ENCODE results near the gene UBR7.
"Not testable (repeated sequence)": the region's sequence is repeated elsewhere in the genome, so short reads cannot be mapped to it uniquely, and the experiment has no call there.

UBR7 gene

DNA sequence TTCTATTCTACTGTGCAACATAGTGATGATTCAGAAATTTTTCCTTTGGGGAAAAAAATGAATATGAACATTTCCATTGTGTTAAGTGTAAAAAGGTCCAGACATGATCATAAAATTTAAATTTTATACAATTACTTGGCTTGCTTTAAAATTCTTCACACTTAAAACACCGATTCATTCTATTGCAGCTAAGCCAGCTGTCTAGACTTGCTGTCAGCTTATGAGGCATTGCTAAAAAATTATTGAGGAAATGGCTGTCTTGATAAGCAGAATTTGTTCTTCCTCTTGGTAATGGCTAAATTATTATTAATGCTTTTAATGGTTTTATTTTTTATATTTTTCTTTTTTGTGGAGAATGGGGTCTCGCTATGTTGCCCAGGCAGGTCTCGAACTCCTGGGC is 20.1 kb upstream of the UBR7 start:
- in situ Hi-C loops (cut with HindIII; ENCODE audit: low sequenced_read_pairs): no loop called here

- in situ Hi-C loops (cut with HindIII; ENCODE audit: low sequenced_read_pairs): no loop called here
These were observed 11.6 kb upstream of the UBR7 start for GRCh38 chr14:93195316-93195999.

DNA sequence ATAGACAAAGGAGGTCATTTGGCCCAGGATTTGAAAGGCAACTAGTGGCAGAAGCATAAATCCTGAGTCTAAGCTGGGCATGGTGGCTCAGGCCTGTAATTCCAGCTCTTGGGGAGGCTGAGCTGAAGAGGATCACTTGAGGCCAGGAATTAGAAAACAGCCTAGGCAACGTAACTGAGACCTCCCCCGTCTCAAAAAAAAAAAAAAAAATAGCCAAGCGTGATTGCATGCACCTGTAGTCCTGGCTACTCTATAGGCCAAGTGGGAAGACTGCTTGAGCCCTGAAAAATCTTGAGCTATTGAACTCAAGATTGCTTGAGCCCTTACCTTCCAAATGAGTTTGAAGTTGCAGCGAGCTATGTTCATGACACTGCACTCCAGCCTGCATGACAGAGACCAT is 8.0 kb upstream of the UBR7 start:
- in situ Hi-C loops (cut with HindIII; ENCODE audit: low sequenced_read_pairs): no loop called here

DNA sequence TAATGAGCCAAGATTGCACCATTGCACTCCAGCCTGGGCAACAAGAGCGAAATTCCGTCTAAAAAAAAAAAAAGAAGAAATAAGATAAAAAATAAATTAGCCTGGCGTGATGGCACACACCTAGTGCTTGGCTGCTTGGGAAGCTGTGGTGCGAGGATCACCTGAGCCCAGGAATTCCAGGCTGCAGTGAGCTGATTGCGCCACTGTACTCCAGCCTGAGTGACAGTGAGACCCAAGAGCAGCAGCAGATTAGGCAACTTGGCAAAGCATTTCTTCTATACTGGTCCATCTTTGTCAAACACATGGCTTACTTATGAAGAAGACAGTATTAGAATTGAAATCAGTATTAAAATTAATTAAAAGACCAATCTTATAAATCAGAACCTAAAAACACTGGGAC is 6.5 kb upstream of the UBR7 start:
- in situ Hi-C loops (cut with HindIII; ENCODE audit: low sequenced_read_pairs): no loop called here

- in situ Hi-C loops (cut with HindIII; ENCODE audit: low sequenced_read_pairs): no loop called here
These were observed 5.8 kb upstream of the UBR7 start for GRCh38 chr14:93201155-93201704.

DNA sequence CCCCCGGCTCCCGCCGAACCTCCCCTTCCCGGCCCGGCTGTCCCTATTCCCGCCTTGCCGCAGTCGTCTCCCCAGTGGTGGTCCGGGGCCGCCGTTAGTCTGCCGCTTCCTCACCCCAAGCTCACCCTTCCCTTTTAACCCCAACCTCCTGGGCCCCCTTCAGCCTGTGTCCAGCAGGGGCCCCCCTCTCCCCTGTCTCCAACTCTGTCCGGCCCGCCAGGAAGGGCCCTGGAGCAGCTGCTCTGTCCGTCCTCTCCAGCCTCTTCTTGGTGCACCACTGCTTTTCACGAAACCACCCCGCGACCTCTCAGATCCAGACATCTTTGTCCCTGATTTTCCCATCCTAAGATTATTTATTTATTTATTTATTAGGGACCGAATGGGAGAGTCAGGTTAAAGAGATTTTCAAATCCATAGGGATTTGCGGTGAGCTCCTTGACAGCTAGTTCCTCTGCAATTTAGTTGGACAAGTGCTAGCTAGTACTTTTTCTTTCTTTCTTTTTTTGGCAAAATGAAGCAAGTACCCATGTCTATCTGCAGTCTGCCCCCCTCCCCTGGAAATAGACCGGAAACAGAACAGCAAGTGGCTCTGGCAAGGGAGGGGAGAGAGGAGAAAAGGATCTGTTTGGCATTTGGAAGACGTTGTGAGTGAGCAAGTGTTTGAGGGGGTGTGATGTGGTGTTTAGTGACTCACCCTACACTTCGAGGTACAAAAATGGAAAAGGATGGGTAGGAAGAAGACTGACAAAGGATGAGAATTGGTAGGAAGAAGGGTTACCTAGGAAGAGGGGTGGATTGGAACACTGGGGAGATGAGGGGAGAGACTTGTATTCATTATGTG is 632 bp downstream of the UBR7 start:
- in situ Hi-C loops (cut with HindIII; ENCODE audit: low sequenced_read_pairs): no loop called here

GRCh38 chr14:93212432-93212831 is 5.4 kb downstream of the UBR7 start:
- in situ Hi-C loops (cut with HindIII; ENCODE audit: low sequenced_read_pairs): no loop called here

DNA sequence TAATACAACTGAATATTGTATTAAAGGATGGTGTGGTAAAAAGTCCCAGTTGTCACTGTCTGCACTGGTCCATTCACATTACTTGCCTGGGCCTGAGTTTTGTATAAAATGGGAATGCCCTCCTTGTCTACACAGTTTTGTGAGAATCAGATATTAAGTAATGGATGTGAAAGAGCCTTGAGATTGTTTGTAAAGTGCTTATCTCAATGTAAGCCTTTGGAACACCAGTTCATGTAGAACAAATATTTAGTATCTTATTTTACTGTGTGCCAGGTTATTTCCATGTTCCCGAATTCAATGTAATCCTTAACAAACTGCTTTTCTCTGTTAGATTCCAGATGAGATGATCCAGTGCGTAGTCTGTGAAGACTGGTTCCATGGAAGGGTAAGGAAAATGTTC is 7.5 kb downstream of the UBR7 start:
- in situ Hi-C loops (cut with HindIII; ENCODE audit: low sequenced_read_pairs): no loop called here

GRCh38 chr14:93219103-93219726 is 12.2 kb downstream of the UBR7 start:
- in situ Hi-C loops (cut with HindIII; ENCODE audit: low sequenced_read_pairs): no loop called here

- in situ Hi-C loops (cut with HindIII; ENCODE audit: low sequenced_read_pairs): no loop called here
These were observed 13.5 kb downstream of the UBR7 start for GRCh38 chr14:93220509-93220908.

DNA sequence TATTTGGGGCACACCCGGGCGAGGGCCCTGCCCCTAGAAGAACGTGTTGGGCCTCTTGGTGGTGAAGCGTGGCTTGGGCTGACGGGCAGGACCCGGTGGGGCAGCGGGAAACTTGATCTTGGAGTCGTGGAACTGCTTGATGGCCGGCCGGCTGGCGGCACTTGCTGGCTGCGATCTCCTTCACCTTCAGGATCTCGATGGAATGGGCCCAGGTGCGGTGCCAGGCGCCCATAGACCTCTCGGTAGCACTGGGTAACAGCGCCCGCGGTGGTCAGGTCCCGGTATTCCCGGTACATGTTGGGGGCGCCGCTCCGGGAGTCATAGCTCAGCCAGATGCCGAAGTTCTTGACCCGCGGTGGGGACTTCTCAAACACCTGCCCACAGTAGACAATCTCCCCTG is 16.5 kb downstream of the UBR7 start:
- in situ Hi-C loops (cut with HindIII; ENCODE audit: low sequenced_read_pairs): no loop called here

DNA sequence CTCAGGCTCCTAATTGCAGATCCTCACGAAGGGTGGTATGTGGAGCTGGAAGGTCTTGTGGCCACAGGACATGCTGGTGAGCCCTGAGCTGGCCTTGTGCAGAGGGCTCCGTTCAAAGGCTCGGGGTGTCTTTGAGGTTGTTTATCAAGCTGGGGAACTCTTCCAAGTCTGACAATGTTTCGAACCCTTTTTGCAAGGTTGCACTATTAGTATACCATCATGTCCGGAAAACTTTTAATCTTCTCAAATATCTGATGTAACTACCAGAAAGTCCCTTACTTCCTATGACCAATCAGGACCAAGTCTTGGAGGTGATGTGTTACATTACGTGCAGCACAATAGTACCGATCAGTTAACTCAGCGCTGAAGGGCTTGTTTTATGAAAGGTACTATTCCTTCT is 21.5 kb downstream of the UBR7 start:
- in situ Hi-C loops (cut with HindIII; ENCODE audit: low sequenced_read_pairs): no loop called here

DNA sequence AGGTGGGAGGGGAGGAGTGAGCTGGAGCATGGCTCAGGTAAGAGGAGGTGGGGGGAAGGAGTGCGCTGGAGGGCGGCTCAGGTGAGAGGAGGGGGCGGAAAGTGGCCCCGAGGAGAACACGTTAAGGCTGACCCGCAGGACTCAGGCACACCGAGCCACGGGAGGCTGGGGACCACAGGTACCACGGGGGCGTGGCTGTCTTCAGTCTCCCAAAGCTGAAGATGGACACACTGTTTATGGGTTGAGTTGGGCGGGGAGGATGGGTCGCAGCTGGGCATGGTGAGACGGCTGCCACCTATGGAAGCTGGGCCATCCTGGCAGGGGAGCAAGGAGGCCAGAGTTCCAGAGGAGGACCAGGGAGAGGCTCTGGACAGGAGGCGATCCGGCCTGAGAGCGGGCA is 23.5 kb downstream of the UBR7 start:
- in situ Hi-C loops (cut with HindIII; ENCODE audit: low sequenced_read_pairs): no loop called here

DNA sequence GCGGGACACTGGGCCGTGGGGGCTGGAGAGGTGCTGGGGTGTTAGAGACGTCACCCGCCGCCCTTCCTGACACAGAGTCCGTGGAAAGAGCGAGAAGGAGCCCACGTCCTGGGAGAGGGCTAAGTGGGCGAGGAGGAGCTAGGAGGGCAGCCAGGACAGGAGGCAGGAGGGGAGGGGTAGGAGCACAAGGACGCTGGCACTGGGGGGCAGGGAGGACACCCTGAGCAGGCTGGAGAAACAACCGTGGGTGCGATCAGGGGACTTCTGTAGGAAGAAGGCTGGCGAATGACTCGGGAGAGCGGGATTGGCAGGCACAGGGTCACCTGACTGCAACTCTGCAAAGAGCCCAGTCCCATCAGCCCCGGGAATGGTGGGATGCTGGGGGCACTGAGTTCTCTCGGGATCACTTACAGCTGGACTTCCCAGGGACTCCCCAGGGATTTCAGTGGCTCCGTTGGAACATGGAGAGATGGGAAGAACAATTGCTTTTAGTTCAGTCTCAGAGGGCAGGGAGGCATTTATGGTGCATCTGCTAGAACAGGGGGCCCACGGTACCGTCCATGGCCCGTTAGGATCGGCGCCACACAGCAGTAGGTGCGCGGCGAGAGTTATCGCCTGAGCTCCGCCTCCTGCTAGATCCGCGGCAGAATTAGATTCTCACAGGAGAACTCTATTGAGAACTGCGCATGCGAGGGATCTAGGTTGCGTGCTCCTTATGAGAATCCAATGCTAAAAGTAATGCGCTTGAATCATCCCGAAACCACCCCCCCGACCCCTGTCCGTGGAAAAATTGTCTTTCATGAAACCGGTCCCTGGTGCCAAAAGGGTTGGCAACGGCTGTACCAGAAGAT is 24.3 kb downstream of the UBR7 start:
- in situ Hi-C loops (cut with HindIII; ENCODE audit: low sequenced_read_pairs): no loop called here

DNA sequence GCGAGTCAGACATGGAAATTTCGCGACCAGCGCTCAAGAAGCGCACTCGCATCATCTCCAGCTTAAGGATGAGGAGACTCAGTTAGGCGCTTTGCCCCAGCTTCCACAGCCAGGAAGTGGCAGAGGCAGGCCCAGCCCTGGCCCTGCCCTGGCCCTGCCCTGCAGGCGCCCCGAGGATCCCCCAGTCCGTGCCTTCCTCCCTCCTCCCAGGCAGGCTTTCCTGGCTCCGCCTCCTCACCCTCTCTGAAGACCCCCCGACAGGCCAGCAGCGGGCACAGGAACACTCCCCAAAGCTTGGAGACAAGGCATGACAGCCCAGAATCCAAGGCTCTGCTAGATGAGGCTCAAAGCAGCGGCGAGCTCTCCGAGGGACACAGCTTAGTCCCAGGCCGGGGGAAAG is 25.1 kb downstream of the UBR7 start:
- in situ Hi-C loops (cut with HindIII; ENCODE audit: low sequenced_read_pairs): no loop called here

DNA sequence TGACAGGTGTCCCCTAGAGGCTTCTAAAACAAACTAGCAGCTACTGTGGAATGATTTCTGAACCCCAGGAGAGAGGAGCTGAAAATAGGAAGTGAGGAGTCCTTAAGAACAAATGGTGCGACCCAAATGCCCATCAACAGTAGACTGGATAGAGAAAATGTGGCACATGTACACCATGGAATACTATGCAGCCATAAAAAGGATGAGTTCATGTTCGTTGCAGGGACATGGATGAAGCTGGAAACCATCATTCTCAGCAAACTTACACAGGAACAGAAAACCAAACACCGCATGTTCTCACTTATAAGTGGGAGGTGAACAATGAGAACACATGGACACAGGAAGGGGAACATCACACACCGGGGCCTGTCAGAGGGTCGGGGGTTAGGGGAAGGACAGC is 26.0 kb downstream of the UBR7 start:
- in situ Hi-C loops (cut with HindIII; ENCODE audit: low sequenced_read_pairs): not testable (repeated sequence)

- in situ Hi-C loops (cut with HindIII; ENCODE audit: low sequenced_read_pairs): no loop called here
These were observed 27.7 kb downstream of the UBR7 start for GRCh38 chr14:93234798-93235197.

- in situ Hi-C loops (cut with HindIII; ENCODE audit: low sequenced_read_pairs): no loop called here
These were observed 33.0 kb downstream of the UBR7 start for GRCh38 chr14:93239869-93240677.

DNA sequence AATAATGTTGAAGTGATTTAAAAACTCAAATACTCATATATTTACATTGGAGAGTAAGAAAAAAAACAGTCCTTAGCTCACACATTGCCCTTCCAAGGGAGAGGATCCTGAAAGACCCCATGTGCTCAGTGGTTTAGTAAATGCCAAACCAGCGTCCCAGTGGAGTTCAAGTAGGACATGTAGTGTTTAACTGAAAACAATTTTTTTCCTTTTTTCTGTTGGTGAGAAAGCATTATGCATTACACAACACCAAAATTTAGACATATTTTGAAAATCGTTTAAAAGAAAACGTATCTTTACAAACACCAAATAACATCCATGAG is 33.6 kb downstream of the UBR7 start:
- in situ Hi-C loops (cut with HindIII; ENCODE audit: low sequenced_read_pairs): no loop called here

- in situ Hi-C loops (cut with HindIII; ENCODE audit: low sequenced_read_pairs): no loop called here
These were observed 38.8 kb downstream of the UBR7 start for GRCh38 chr14:93245764-93246420.

Data from DLD1 (cell line).